Vagina (tissue), 2 donors: ENCODE measurements around the gene WDR3. TPM values are rescaled to one million over a fixed set of nuclear protein-coding genes. Genes with fewer than 3 reads are reported as not detected.

Experiments used
- DNase-seq, 2 donors: peaks; one replicate each; pipeline ENCODE4 v3.0.0-alpha.2; 2017; ENCODE audit errors: extremely low spot score in 2 of 2
- H3K27ac ChIP-seq: fragments of 200-600 bp; sonication (generic); one replicate; pipeline ENCODE4 v1.5.1; 2019
- H3K27me3 ChIP-seq: fragments of 200-600 bp; sonication (generic); one replicate; pipeline ENCODE4 v1.5.1; 2019
- H3K36me3 ChIP-seq, 2 donors: fragments of 200-600 bp; sonication (generic); one replicate each; pipeline ENCODE4 v1.5.1; 2017 to 2019
- H3K4me1 ChIP-seq: fragments of 200-600 bp; sonication (generic); one replicate; pipeline ENCODE4 v1.5.1; 2019
- H3K4me3 ChIP-seq, 2 donors: fragments of 200-600 bp; sonication (generic); 1 replicate in 1 of 2; 2 replicates in 1 of 2; pipeline ENCODE4 v1.5.1; 2016 to 2019
- H3K9me3 ChIP-seq: fragments of 200-600 bp; sonication (generic); one replicate; pipeline ENCODE4 v1.5.1; 2019
- CTCF ChIP-seq, 3 experiments: fragments of 450-650 bp in 2 of 3; fragments of 200-600 bp in 1 of 3; sonication (generic) in 1 of 3; IDR thresholded peaks; one replicate each; pipeline ENCODE4 v1.5.1; 2017 to 2019; ENCODE audit warnings: antibody characterized with exemption in 3 of 3, mild to moderate bottlenecking in 2 of 3, moderate library complexity in 2 of 3
- POLR2A ChIP-seq, 2 donors: fragments of 450-650 bp; IDR thresholded peaks; one replicate each; pipeline ENCODE4 v1.6.1; 2017; ENCODE audit warnings: antibody characterized with exemption in 2 of 2, mild to moderate bottlenecking in 2 of 2, moderate library complexity in 2 of 2
- POLR2AphosphoS5 ChIP-seq, 2 donors: sonication (generic); formaldehyde crosslinking; IDR thresholded peaks; one replicate each; pipeline ENCODE4 v1.9.0; 2017; ENCODE audit warnings: antibody characterized with exemption in 2 of 2, mild to moderate bottlenecking in 2 of 2, low read depth in 1 of 2; ENCODE audit not compliant: insufficient read depth in 1 of 2
- intact Hi-C: fragments of 100-400 bp; cut with DNase I; formaldehyde crosslinking; loops from one replicate; pipeline ENCODE4 v1.15.1; 2023
- total RNA-seq: library from RNA; depleted of rRNA; stranded (reverse); fragments of >200 nt; gene quantifications from one replicate; pipeline ENCODE4 v1.2.3, GENCODE V29; 2016

The WDR3 gene
- total RNA-seq, 1 donor from 2014 or later: 9.3 TPM

GRCh38 chr1:117981455-117982192, 52.1 kb downstream of the WDR3 start:
- H3K36me3 ChIP-seq: no peaks in the 10 kb centered on the region
- DNase-seq: no peak
- TF ChIP-seq POLR2AphosphoS5 (IDR thresholded peaks at IDR 0.05; ENCODE audit: insufficient read depth in 1 of 2, low read depth in 1 of 2): no peak
- TF ChIP-seq POLR2A (IDR thresholded peaks at IDR 0.05): no peak
- no peak for TF ChIP-seq CTCF (IDR thresholded peaks at IDR 0.05)
- H3K4me3 ChIP-seq: no peak overlapping the region
- intact Hi-C loops: no loop called here
- no peak overlapping the region for H3K27ac ChIP-seq
- no peaks in the 10 kb centered on the region for H3K4me1 ChIP-seq
- no peaks in the 10 kb centered on the region for H3K27me3 ChIP-seq
- H3K9me3 ChIP-seq: no peaks in the 10 kb centered on the region

GRCh38 chr1:117985239-117985638, 55.7 kb downstream of the WDR3 start:
- intact Hi-C loops: no loop called here
- Histone ChIP-seq H3K36me3 (no peaks in the 10 kb centered on the region), H3K9me3 (no peaks in the 10 kb centered on the region), H3K27ac (no peak overlapping the region), H3K4me3 (no peak overlapping the region), H3K4me1 (no peaks in the 10 kb centered on the region), H3K27me3 (no peaks in the 10 kb centered on the region)
- TF ChIP-seq POLR2A (IDR thresholded peaks at IDR 0.05): no peak
- TF ChIP-seq CTCF (IDR thresholded peaks at IDR 0.05): no peak
- TF ChIP-seq POLR2AphosphoS5 (IDR thresholded peaks at IDR 0.05; ENCODE audit: insufficient read depth in 1 of 2, low read depth in 1 of 2): no peak
- no peak for DNase-seq

- intact Hi-C loops: no loop called here
- Histone ChIP-seq H3K9me3 (no peaks in the 10 kb centered on the region), H3K4me1 (no peaks in the 10 kb centered on the region), H3K27me3 (no peaks in the 10 kb centered on the region), H3K36me3 (no peaks in the 10 kb centered on the region), H3K4me3 (no peak overlapping the region), H3K27ac (no peak overlapping the region)
- TF ChIP-seq POLR2AphosphoS5 (IDR thresholded peaks at IDR 0.05; ENCODE audit: insufficient read depth in 1 of 2, low read depth in 1 of 2) (no peak), POLR2A (IDR thresholded peaks at IDR 0.05) (no peak), CTCF (IDR thresholded peaks at IDR 0.05) (no peak)
- no peak for DNase-seq
These were observed 56.4 kb downstream of the WDR3 start for GRCh38 chr1:117985973-117986372.

- intact Hi-C loops: no loop called here
- Histone ChIP-seq H3K4me3 (no peak overlapping the region), H3K9me3 (no peaks in the 10 kb centered on the region), H3K4me1 (no peaks in the 10 kb centered on the region), H3K27me3 (no peaks in the 10 kb centered on the region), H3K36me3 (no peaks in the 10 kb centered on the region), H3K27ac (no peak overlapping the region)
- no peak for DNase-seq
- TF ChIP-seq POLR2AphosphoS5 (IDR thresholded peaks at IDR 0.05; ENCODE audit: insufficient read depth in 1 of 2, low read depth in 1 of 2) (no peak), POLR2A (IDR thresholded peaks at IDR 0.05) (no peak), CTCF (IDR thresholded peaks at IDR 0.05) (no peak)
These were observed 74.8 kb downstream of the WDR3 start for GRCh38 chr1:118004312-118004711.

GRCh38 chr1:118007391-118007790, 77.9 kb downstream of the WDR3 start:
- H3K36me3 ChIP-seq: no peaks in the 10 kb centered on the region
- H3K27me3 ChIP-seq: no peaks in the 10 kb centered on the region
- DNase-seq: no peak
- no peak for TF ChIP-seq POLR2AphosphoS5 (IDR thresholded peaks at IDR 0.05; ENCODE audit: insufficient read depth in 1 of 2, low read depth in 1 of 2)
- TF ChIP-seq POLR2A (IDR thresholded peaks at IDR 0.05): no peak
- TF ChIP-seq CTCF (IDR thresholded peaks at IDR 0.05): no peak
- intact Hi-C loops: no loop called here
- H3K4me3 ChIP-seq: no peak overlapping the region
- no peaks in the 10 kb centered on the region for H3K4me1 ChIP-seq
- H3K27ac ChIP-seq: no peak overlapping the region
- no peaks in the 10 kb centered on the region for H3K9me3 ChIP-seq
